HepG2 (cell line): ENCODE measurements around the gene CDK5RAP1. TPM values are rescaled to one million over a fixed set of nuclear protein-coding genes. Genes with fewer than 3 reads are reported as not detected.

ENCODE experiments used
- HDAC2 ChIP-seq: sonication (generic); formaldehyde crosslinking; IDR thresholded peaks from 2 replicates; pipeline ENCODE4 v1.4.0; 2020; ENCODE audit warnings: missing genetic modification reagents
- MBNL3 ChIP-seq: fragments of 250-450 bp; sonication (Bioruptor Pico); conservative IDR thresholded peaks from 2 replicates; pipeline ENCODE4 v1.8.0; 2022; ENCODE audit warnings: mild to moderate bottlenecking, inconsistent platforms
- NR2F2 ChIP-seq: IDR thresholded peaks from 2 replicates; pipeline ENCODE4 v1.6.1; 2012; ENCODE audit warnings: low read depth, inconsistent platforms, borderline replicate concordance
- ZNF251 ChIP-seq: sonication (generic); formaldehyde crosslinking; IDR thresholded peaks from 2 replicates; pipeline ENCODE4 v1.9.0; 2021; ENCODE audit warnings: mild to moderate bottlenecking, missing genetic modification reagents
- ZNF790 ChIP-seq: sonication (generic); formaldehyde crosslinking; IDR thresholded peaks from 2 replicates; pipeline ENCODE4 v1.8.0; 2022; ENCODE audit warnings: missing genetic modification reagents, mild to moderate bottlenecking, borderline replicate concordance
- ZSCAN25 ChIP-seq: sonication (generic); formaldehyde crosslinking; IDR thresholded peaks from 2 replicates; pipeline ENCODE4 v1.8.0; 2022; ENCODE audit warnings: mild to moderate bottlenecking, missing genetic modification reagents
- polyA plus RNA-seq, 8 experiments: library from polyadenylated mRNA; depleted of rRNA in 3 of 8; stranded (reverse) in 7 of 8; unstranded in 1 of 8; fragments of >200 nt; fragmentation: Illumina TruSeq in 4 of 8; extraction: Trizol in 4 of 8; gene quantifications; 2 replicates each; pipeline versions ENCODE4 v1.2.1 to v1.2.3, GENCODE V29; 2011 to 2016; ENCODE audit warnings: low read depth in 4 of 8, missing spikeins in 1 of 8, mixed read lengths in 1 of 8; ENCODE audit not compliant: insufficient read depth in 1 of 8
- total RNA-seq, 5 experiments: library from RNA; depleted of rRNA; stranded (reverse); fragments of >200 nt; fragmentation: Illumina TruSeq; extraction: Trizol; gene quantifications; 2 replicates each; pipeline ENCODE4 v1.2.3, GENCODE V29; 2016; ENCODE audit warnings: low read depth in 1 of 5
- TF ChIP-seq, protein P1 (sequence below): sonication (generic); formaldehyde crosslinking; IDR thresholded peaks from 2 replicates; pipeline ENCODE4 v1.4.0; 2020; ENCODE audit warnings: missing genetic modification reagents
- TF ChIP-seq, protein P2 (sequence below): sonication (generic); formaldehyde crosslinking; IDR thresholded peaks from 2 replicates; pipeline ENCODE4 v1.9.0; 2021; ENCODE audit warnings: missing genetic modification reagents, mild to moderate bottlenecking, borderline replicate concordance
- TF ChIP-seq, protein P3 (sequence below): sonication (generic); formaldehyde crosslinking; IDR thresholded peaks from 2 replicates; pipeline ENCODE4 v1.4.0; 2020; ENCODE audit warnings: low read depth, missing genetic modification reagents
- TF ChIP-seq, protein P4 (sequence below): sonication (generic); formaldehyde crosslinking; IDR thresholded peaks from 2 replicates; pipeline ENCODE4 v1.4.0; 2020; ENCODE audit warnings: missing genetic modification reagents, low read depth, mild to moderate bottlenecking, borderline replicate concordance

Gene CDK5RAP1
- total and polyA plus RNA-seq, 2 of the 13 experiments (the other 11 are each of a cell fraction or from before 2014, with no cell fraction given) = 53.6 to 98.2 TPM

DNA sequence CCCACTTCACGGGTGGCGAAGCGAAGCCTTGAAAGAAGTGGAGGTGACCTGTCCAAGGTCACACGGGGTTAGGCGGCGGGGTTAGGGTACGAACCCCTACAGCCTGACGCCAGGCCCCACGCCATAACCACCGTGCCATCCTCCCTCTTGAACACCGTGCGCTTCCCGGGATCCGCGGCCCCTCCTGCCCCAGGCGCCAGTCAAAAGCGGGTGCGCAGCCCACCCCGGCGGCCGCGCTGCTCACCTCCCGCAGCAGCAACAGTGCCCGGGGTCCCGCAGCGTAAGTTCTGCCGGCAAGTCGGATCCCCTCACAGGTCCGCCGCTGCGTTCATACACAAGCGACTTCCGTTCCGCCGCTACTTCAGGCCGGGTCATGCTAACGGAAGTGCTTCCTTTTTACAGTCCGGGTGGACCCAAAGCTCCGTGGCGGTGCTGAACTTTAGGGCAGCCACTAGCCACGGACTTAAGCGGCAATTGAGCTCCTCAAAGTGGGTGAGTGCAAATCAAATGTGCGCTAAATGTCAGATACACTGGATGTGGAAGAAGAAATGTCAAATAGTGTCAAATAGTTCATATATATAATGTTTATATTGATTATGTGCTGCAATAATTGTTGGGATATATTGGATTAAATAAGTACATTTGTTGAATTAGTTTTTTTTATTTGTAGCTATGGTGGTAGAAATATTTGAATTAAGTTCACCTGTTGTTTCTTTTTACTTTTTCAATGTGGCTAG is at the start of gene CDK5RAP1 (continued):
- TF ChIP-seq NR2F2 (peak; percentile 84; the same call in 1 of the 2 replicates), ZSCAN25 (CRISPR knock-in tag) (peak; percentile 91), ZNF251 (peak; percentile 86; the same call in 1 of the 2 replicates), HDAC2 (peak; percentile 100), MBNL3 (CRISPR knock-in tag) (no peak), ZNF790 (CRISPR knock-in tag) (peak; percentile 96)
- TF ChIP-seq, protein P1, sequence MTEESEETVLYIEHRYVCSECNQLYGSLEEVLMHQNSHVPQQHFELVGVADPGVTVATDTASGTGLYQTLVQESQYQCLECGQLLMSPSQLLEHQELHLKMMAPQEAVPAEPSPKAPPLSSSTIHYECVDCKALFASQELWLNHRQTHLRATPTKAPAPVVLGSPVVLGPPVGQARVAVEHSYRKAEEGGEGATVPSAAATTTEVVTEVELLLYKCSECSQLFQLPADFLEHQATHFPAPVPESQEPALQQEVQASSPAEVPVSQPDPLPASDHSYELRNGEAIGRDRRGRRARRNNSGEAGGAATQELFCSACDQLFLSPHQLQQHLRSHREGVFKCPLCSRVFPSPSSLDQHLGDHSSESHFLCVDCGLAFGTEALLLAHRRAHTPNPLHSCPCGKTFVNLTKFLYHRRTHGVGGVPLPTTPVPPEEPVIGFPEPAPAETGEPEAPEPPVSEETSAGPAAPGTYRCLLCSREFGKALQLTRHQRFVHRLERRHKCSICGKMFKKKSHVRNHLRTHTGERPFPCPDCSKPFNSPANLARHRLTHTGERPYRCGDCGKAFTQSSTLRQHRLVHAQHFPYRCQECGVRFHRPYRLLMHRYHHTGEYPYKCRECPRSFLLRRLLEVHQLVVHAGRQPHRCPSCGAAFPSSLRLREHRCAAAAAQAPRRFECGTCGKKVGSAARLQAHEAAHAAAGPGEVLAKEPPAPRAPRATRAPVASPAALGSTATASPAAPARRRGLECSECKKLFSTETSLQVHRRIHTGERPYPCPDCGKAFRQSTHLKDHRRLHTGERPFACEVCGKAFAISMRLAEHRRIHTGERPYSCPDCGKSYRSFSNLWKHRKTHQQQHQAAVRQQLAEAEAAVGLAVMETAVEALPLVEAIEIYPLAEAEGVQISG (CRISPR knock-in tag) = peak; percentile 98
- TF ChIP-seq, protein P2, sequence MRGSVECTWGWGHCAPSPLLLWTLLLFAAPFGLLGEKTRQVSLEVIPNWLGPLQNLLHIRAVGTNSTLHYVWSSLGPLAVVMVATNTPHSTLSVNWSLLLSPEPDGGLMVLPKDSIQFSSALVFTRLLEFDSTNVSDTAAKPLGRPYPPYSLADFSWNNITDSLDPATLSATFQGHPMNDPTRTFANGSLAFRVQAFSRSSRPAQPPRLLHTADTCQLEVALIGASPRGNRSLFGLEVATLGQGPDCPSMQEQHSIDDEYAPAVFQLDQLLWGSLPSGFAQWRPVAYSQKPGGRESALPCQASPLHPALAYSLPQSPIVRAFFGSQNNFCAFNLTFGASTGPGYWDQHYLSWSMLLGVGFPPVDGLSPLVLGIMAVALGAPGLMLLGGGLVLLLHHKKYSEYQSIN = 0 out of 2 replicates have a peak, but pooled peaks have one; percentile 70
- TF ChIP-seq, protein P3, sequence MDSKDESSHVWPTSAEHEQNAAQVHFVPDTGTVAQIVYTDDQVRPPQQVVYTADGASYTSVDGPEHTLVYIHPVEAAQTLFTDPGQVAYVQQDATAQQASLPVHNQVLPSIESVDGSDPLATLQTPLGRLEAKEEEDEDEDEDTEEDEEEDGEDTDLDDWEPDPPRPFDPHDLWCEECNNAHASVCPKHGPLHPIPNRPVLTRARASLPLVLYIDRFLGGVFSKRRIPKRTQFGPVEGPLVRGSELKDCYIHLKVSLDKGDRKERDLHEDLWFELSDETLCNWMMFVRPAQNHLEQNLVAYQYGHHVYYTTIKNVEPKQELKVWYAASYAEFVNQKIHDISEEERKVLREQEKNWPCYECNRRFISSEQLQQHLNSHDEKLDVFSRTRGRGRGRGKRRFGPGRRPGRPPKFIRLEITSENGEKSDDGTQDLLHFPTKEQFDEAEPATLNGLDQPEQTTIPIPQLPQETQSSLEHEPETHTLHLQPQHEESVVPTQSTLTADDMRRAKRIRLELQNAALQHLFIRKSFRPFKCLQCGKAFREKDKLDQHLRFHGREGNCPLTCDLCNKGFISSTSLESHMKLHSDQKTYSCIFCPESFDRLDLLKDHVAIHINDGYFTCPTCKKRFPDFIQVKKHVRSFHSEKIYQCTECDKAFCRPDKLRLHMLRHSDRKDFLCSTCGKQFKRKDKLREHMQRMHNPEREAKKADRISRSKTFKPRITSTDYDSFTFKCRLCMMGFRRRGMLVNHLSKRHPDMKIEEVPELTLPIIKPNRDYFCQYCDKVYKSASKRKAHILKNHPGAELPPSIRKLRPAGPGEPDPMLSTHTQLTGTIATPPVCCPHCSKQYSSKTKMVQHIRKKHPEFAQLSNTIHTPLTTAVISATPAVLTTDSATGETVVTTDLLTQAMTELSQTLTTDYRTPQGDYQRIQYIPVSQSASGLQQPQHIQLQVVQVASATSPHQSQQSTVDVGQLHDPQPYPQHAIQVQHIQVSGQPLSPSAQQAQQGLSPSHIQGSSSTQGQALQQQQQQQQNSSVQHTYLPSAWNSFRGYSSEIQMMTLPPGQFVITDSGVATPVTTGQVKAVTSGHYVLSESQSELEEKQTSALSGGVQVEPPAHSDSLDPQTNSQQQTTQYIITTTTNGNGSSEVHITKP (CRISPR knock-in tag) = peak; percentile 92
- TF ChIP-seq, protein P4, sequence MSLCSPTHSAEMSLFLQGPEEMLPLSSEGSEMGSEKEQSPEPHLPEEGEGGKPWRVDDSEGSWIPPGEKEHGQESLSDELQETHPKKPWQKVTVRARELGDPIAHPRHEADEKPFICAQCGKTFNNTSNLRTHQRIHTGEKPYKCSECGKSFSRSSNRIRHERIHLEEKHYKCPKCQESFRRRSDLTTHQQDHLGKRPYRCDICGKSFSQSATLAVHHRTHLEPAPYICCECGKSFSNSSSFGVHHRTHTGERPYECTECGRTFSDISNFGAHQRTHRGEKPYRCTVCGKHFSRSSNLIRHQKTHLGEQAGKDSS = peak; percentile 99
